HepG2 (cell line): Measurements from ENCODE around the gene USP7. TPM values are rescaled to one million over a fixed set of nuclear protein-coding genes. Genes with fewer than 3 reads are reported as not detected.

ENCODE experiments used
- ATAC-seq: fragments of 200-7000 bp; cut with Tn5 transposase; 3 replicates; pipeline ENCODE4 v1.9.1; 2020; ENCODE audit warnings: mild to moderate bottlenecking, moderate library complexity
- BruUV-seq: library from RNA; stranded (reverse); fragments of 400-500 nt; replicated peaks from 2 replicates; lab custom pipeline; 2021; lab: Mats Ljungman, UMichigan
- CTCF ChIA-PET: fragments of 300-600 bp; formaldehyde crosslinking; extraction: SDS; loops from one replicate; lab custom pipeline; 2021; ENCODE audit warnings: low total read pairs, inconsistent platforms, low intra/inter-chr PET ratio; lab: Yijun Ruan, JAX
- POLR2A ChIA-PET: fragments of 350-600 bp; sonication (Branson Sonifier 250); formaldehyde crosslinking; loops from one replicate; lab custom pipeline; 2020; ENCODE audit warnings: antibody characterized with exemption, inconsistent platforms; lab: Yijun Ruan, JAX
- DNase-seq: peaks from one replicate; pipeline ENCODE4 v3.0.0-alpha.2; 2015; ENCODE audit warnings: low spot score
- FAIRE-seq: peaks from 3 replicates; lab custom pipeline; 2011; peaks lifted over from hg19 to GRCh38; lab: Jason Lieb, UNC
- H2AFZ ChIP-seq: one replicate; pipeline ENCODE4 v1.6.1; 2011; ENCODE audit warnings: low read length, inconsistent platforms
- H3K27ac ChIP-seq: fragments of 300-600 bp; 3 replicates; pipeline ENCODE4 v1.8.0; 2011; ENCODE audit warnings: mixed run types, mild to moderate bottlenecking, mixed read lengths, low read length, inconsistent platforms; ENCODE audit not compliant: insufficient read depth; ENCODE audit errors: extremely low read length
- H3K27me3 ChIP-seq, 2 experiments: fragments of 200-600 bp in 1 of 2; 2 replicates in 1 of 2; 3 replicates in 1 of 2; pipeline versions ENCODE4 v1.6.0 to v1.8.0; 2011; ENCODE audit warnings: low read length in 2 of 2, mild to moderate bottlenecking in 2 of 2, moderate library complexity in 2 of 2, inconsistent platforms in 1 of 2; ENCODE audit not compliant: insufficient read depth in 2 of 2, control insufficient read depth in 1 of 2
- H3K36me3 ChIP-seq, 2 experiments: fragments of 200-600 bp in 1 of 2; replicated peaks in 1 of 2; 2 replicates in 1 of 2; 3 replicates in 1 of 2; pipeline versions ENCODE4 v1.5.1 to v1.8.0; 2011; ENCODE audit warnings: low read length in 2 of 2, inconsistent platforms in 1 of 2; ENCODE audit not compliant: insufficient read depth in 2 of 2, control insufficient read depth in 1 of 2
- H3K4me1 ChIP-seq: 2 replicates; pipeline ENCODE4 v1.5.1; 2012; ENCODE audit warnings: low read length, inconsistent platforms; ENCODE audit not compliant: insufficient read depth
- H3K4me2 ChIP-seq: 2 replicates; pipeline ENCODE4 v1.6.0; 2011; ENCODE audit warnings: low read depth, low read length, inconsistent platforms
- H3K4me3 ChIP-seq, 3 experiments: fragments of 200-600 bp in 1 of 3; sonication (generic), shearing (Covaris generic) in 1 of 3; replicated peaks in 1 of 3; 2 replicates each; pipeline ENCODE4 v1.5.1; 2011 to 2016; ENCODE audit warnings: low read length in 3 of 3, inconsistent platforms in 2 of 3, low read depth in 2 of 3, mild to moderate bottlenecking in 2 of 3, control low read depth in 1 of 3, mixed read lengths in 1 of 3; ENCODE audit not compliant: insufficient read depth in 1 of 3
- H3K79me2 ChIP-seq: one replicate; pipeline ENCODE4 v1.6.1; 2011; ENCODE audit warnings: low read length, inconsistent platforms; ENCODE audit not compliant: insufficient read depth
- H3K9ac ChIP-seq: 2 replicates; pipeline ENCODE4 v1.6.0; 2011; ENCODE audit warnings: mild to moderate bottlenecking, low read depth, low read length, inconsistent platforms; ENCODE audit not compliant: insufficient read depth
- H3K9me3 ChIP-seq: 2 replicates; pipeline ENCODE4 v1.5.1; 2012; ENCODE audit warnings: mild to moderate bottlenecking, low read length
- H4K20me1 ChIP-seq: 2 replicates; pipeline ENCODE4 v1.6.0; 2011; ENCODE audit warnings: inconsistent platforms, mild to moderate bottlenecking, low read length, moderate library complexity; ENCODE audit not compliant: insufficient read depth
- BCL6 ChIP-seq: IDR thresholded peaks from 2 replicates; pipeline ENCODE4 v1.6.1; 2016; ENCODE audit warnings: missing genetic modification reagents, missing compliant biosample characterization
- FOSL1 ChIP-seq: sonication (generic); formaldehyde crosslinking; IDR thresholded peaks from 2 replicates; pipeline ENCODE4 v1.9.0; 2021; ENCODE audit warnings: missing genetic modification reagents, borderline replicate concordance
- SPEN ChIP-seq: sonication (generic); formaldehyde crosslinking; IDR thresholded peaks from 2 replicates; pipeline ENCODE4 v1.5.1; 2020; ENCODE audit warnings: low read depth, mild to moderate bottlenecking, missing genetic modification reagents
- STAG1 ChIP-seq: sonication (generic); formaldehyde crosslinking; IDR thresholded peaks from 2 replicates; pipeline ENCODE4 v1.4.0; 2020; ENCODE audit warnings: missing genetic modification reagents
- ZNF326 ChIP-seq: sonication (generic); formaldehyde crosslinking; IDR thresholded peaks from 2 replicates; pipeline ENCODE4 v1.4.0; 2020; ENCODE audit warnings: missing genetic modification reagents, borderline replicate concordance
- ZNF556 ChIP-seq: sonication (generic); formaldehyde crosslinking; IDR thresholded peaks from 2 replicates; pipeline ENCODE4 v1.4.0; 2020; ENCODE audit warnings: mild to moderate bottlenecking, missing genetic modification reagents, borderline replicate concordance
- ZNF891 ChIP-seq: sonication (generic); formaldehyde crosslinking; IDR thresholded peaks from 2 replicates; pipeline ENCODE4 v1.5.0; 2020; ENCODE audit warnings: mild to moderate bottlenecking, missing genetic modification reagents
- WGBS: methylation state at CpG from one replicate; pipeline ENCODE4 v1.1.6; 2017; ENCODE audit warnings: low lambda C conversion rate; 5-methylcytosine and 5-hydroxymethylcytosine counted together
- in situ Hi-C: cut with HindIII; loops from 2 replicates; pipeline ENCODE4 v1.10.0; 2017; ENCODE audit warnings: low pct_unique_long_range_greater_than_20kb; ENCODE audit not compliant: extremely low pct_ligation_motif_present
- intact Hi-C: fragments of 100-400 bp; cut with micrococcal nuclease; formaldehyde crosslinking; loops from one replicate; pipeline ENCODE4 v1.10.0; 2022; ENCODE audit not compliant: unreplicated experiment
- polyA plus RNA-seq, 8 experiments: library from polyadenylated mRNA; depleted of rRNA in 3 of 8; stranded (reverse) in 7 of 8; unstranded in 1 of 8; fragments of >200 nt; fragmentation: Illumina TruSeq in 4 of 8; extraction: Trizol in 4 of 8; gene quantifications; 2 replicates each; pipeline versions ENCODE4 v1.2.1 to v1.2.3, GENCODE V29; 2011 to 2016; ENCODE audit warnings: low read depth in 4 of 8, missing spikeins in 1 of 8, mixed read lengths in 1 of 8; ENCODE audit not compliant: insufficient read depth in 1 of 8
- total RNA-seq, 5 experiments: library from RNA; depleted of rRNA; stranded (reverse); fragments of >200 nt; fragmentation: Illumina TruSeq; extraction: Trizol; gene quantifications; 2 replicates each; pipeline ENCODE4 v1.2.3, GENCODE V29; 2016; ENCODE audit warnings: low read depth in 1 of 5
- TF ChIP-seq, protein P1 (sequence below): sonication (generic); formaldehyde crosslinking; IDR thresholded peaks from 2 replicates; pipeline ENCODE4 v1.5.0; 2020; ENCODE audit warnings: mild to moderate bottlenecking, missing genetic modification reagents
- TF ChIP-seq, protein P2 (sequence below): sonication (generic); formaldehyde crosslinking; IDR thresholded peaks from 2 replicates; pipeline ENCODE4 v1.4.0; 2020; ENCODE audit warnings: low read depth, mild to moderate bottlenecking, missing genetic modification reagents
- TF ChIP-seq, protein P3 (sequence below): IDR thresholded peaks from 2 replicates; pipeline ENCODE4 v1.6.1; 2012; ENCODE audit warnings: low read depth, low read length, improper control_type of control experiment
- TF ChIP-seq, protein P4 (sequence below): sonication (generic); formaldehyde crosslinking; IDR thresholded peaks from 2 replicates; pipeline ENCODE4 v1.4.0; 2020; ENCODE audit warnings: missing genetic modification reagents
- TF ChIP-seq, protein P5 (sequence below): sonication (generic); formaldehyde crosslinking; IDR thresholded peaks from 2 replicates; pipeline ENCODE4 v1.5.1; 2020; ENCODE audit warnings: mild to moderate bottlenecking, moderate library complexity, missing genetic modification reagents

The USP7 gene
- total and polyA plus RNA-seq, 2 of the 13 experiments (the other 11 are each of a cell fraction or from before 2014, with no cell fraction given): 52.5 to 173 TPM

DNA sequence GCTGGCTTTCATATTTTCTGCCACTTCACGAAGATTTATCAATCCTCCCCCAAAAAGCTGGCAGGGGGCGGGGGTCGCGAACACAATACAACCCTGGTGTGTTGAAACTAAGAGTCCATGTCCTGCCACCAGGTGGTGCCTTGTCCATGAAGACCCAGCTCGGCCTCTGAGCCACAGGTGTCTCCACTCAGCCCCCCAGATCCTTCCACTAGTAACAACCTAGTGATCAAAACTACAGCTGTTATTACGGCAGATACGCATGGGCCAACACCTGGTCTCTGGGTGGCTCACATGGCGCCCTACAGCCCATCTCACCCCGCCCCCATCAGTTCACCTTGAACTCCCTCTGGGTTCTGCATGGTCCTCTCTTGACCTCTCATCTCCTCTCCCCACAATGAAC is 27.7 kb downstream of the USP7 start:
- H3K79me2 ChIP-seq: peaks cover 100% of the 10 kb centered on the region
- peak; percentile 58 for DNase-seq
- POLR2A ChIA-PET: interaction anchor here (0.6 to 2.2 kb wide), 7 partner anchors 13 to 155 kb away, joined by 3 to 17 read pairs (median 3); no protein-coding TSS in a partner anchor
- CTCF ChIA-PET: interaction anchor here (0.6 to 2.7 kb wide), 5 partner anchors 20 to 199 kb away, joined by 3 to 30 read pairs (median 7); no protein-coding TSS in a partner anchor
- H3K4me2 ChIP-seq: no peak overlapping the region
- FAIRE-seq: peak; percentile 68
- no peaks in the 10 kb centered on the region for H3K27me3 ChIP-seq
- H3K36me3 ChIP-seq: peaks cover 2 to 5% of the 10 kb centered on the region in 2 experiments; a peak in 1 of 5 replicates
- no peaks in the 10 kb centered on the region for H3K9me3 ChIP-seq
- H3K27ac ChIP-seq: no peak overlapping the region
- H4K20me1 ChIP-seq: peaks cover 100% of the 10 kb centered on the region
- no peak overlapping the region for H3K9ac ChIP-seq
- H3K4me1 ChIP-seq: peaks cover 64% of the 10 kb centered on the region
- no peak overlapping the region for H2AFZ ChIP-seq
- ATAC-seq: peak; percentile 73
- intact Hi-C loops: loop anchor here (1.0 to 10.0 kb wide), 7 partner anchors 8 to 199 kb away; partner anchors contain the start of gene HAPSTR1
- no TSS peak for BruUV-seq
- WGBS: 90% methylated on average over 9 of the region's 9 CpGs
- in situ Hi-C loops: no loop called here
- H3K4me3 ChIP-seq: no peak overlapping the region
- TF ChIP-seq, protein P1, sequence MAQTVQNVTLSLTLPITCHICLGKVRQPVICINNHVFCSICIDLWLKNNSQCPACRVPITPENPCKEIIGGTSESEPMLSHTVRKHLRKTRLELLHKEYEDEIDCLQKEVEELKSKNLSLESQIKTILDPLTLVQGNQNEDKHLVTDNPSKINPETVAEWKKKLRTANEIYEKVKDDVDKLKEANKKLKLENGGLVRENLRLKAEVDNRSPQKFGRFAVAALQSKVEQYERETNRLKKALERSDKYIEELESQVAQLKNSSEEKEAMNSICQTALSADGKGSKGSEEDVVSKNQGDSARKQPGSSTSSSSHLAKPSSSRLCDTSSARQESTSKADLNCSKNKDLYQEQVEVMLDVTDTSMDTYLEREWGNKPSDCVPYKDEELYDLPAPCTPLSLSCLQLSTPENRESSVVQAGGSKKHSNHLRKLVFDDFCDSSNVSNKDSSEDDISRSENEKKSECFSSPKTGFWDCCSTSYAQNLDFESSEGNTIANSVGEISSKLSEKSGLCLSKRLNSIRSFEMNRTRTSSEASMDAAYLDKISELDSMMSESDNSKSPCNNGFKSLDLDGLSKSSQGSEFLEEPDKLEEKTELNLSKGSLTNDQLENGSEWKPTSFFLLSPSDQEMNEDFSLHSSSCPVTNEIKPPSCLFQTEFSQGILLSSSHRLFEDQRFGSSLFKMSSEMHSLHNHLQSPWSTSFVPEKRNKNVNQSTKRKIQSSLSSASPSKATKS (CRISPR knock-in tag): no peak
- TF ChIP-seq STAG1 (CRISPR knock-in tag) (peak; percentile 70), SPEN (CRISPR knock-in tag) (peak; percentile 33; the same call in 1 of the 2 replicates), ZNF891 (CRISPR knock-in tag) (peak; percentile 81), BCL6 (CRISPR knock-in tag) (no peak), ZNF326 (CRISPR knock-in tag) (no peak), FOSL1 (CRISPR knock-in tag) (no peak), ZNF556 (peak; percentile 25; the same call in 1 of the 2 replicates)
- TF ChIP-seq, protein P2, sequence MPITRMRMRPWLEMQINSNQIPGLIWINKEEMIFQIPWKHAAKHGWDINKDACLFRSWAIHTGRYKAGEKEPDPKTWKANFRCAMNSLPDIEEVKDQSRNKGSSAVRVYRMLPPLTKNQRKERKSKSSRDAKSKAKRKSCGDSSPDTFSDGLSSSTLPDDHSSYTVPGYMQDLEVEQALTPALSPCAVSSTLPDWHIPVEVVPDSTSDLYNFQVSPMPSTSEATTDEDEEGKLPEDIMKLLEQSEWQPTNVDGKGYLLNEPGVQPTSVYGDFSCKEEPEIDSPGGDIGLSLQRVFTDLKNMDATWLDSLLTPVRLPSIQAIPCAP (CRISPR knock-in tag): no peak
- TF ChIP-seq, protein P3, sequence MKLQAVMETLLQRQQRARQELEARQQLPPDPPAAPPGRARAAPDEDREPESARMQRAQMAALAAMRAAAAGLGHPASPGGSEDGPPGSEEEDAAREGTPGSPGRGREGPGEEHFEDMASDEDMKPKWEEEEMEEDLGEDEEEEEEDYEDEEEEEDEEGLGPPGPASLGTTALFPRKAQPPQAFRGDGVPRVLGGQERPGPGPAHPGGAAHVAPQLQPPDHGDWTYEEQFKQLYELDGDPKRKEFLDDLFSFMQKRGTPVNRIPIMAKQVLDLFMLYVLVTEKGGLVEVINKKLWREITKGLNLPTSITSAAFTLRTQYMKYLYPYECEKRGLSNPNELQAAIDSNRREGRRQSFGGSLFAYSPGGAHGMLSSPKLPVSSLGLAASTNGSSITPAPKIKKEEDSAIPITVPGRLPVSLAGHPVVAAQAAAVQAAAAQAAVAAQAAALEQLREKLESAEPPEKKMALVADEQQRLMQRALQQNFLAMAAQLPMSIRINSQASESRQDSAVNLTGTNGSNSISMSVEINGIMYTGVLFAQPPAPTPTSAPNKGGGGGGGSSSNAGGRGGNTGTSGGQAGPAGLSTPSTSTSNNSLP: peak; percentile 8; the same call in 1 of the 2 replicates
- TF ChIP-seq, protein P4, sequence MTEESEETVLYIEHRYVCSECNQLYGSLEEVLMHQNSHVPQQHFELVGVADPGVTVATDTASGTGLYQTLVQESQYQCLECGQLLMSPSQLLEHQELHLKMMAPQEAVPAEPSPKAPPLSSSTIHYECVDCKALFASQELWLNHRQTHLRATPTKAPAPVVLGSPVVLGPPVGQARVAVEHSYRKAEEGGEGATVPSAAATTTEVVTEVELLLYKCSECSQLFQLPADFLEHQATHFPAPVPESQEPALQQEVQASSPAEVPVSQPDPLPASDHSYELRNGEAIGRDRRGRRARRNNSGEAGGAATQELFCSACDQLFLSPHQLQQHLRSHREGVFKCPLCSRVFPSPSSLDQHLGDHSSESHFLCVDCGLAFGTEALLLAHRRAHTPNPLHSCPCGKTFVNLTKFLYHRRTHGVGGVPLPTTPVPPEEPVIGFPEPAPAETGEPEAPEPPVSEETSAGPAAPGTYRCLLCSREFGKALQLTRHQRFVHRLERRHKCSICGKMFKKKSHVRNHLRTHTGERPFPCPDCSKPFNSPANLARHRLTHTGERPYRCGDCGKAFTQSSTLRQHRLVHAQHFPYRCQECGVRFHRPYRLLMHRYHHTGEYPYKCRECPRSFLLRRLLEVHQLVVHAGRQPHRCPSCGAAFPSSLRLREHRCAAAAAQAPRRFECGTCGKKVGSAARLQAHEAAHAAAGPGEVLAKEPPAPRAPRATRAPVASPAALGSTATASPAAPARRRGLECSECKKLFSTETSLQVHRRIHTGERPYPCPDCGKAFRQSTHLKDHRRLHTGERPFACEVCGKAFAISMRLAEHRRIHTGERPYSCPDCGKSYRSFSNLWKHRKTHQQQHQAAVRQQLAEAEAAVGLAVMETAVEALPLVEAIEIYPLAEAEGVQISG (CRISPR knock-in tag): 0 out of 2 replicates have a peak, but pooled peaks have one; percentile 6
- TF ChIP-seq, protein P5, sequence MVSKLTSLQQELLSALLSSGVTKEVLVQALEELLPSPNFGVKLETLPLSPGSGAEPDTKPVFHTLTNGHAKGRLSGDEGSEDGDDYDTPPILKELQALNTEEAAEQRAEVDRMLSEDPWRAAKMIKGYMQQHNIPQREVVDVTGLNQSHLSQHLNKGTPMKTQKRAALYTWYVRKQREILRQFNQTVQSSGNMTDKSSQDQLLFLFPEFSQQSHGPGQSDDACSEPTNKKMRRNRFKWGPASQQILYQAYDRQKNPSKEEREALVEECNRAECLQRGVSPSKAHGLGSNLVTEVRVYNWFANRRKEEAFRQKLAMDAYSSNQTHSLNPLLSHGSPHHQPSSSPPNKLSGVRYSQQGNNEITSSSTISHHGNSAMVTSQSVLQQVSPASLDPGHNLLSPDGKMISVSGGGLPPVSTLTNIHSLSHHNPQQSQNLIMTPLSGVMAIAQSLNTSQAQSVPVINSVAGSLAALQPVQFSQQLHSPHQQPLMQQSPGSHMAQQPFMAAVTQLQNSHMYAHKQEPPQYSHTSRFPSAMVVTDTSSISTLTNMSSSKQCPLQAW (CRISPR knock-in tag): 0 out of 2 replicates have a peak, but pooled peaks have one; percentile 30
